ENCODE data around the gene GPHN.

DNA sequence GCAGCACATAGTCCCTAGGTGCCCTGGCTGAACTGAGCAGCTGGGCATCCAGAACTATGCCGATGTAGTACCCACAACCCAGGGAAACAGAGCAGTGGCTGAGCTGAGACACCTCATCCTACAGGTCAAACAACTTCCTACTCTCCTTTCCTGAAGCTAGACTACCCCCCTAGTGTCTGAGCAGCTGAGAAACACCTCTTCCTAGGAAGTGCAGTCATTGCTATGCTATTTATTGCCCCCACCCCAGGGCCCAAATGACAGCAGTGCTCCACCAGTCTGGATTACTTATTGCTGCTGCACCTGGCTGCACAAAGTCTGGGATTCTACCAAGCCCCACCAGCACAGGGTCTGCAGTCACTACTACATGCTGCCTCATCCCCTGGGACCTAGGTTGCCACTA lies 664.6 kb downstream of the GPHN start:
- no peak for TF ChIP-seq POLR2A (IDR thresholded peaks at IDR 0.05)
- TF ChIP-seq, protein P1, sequence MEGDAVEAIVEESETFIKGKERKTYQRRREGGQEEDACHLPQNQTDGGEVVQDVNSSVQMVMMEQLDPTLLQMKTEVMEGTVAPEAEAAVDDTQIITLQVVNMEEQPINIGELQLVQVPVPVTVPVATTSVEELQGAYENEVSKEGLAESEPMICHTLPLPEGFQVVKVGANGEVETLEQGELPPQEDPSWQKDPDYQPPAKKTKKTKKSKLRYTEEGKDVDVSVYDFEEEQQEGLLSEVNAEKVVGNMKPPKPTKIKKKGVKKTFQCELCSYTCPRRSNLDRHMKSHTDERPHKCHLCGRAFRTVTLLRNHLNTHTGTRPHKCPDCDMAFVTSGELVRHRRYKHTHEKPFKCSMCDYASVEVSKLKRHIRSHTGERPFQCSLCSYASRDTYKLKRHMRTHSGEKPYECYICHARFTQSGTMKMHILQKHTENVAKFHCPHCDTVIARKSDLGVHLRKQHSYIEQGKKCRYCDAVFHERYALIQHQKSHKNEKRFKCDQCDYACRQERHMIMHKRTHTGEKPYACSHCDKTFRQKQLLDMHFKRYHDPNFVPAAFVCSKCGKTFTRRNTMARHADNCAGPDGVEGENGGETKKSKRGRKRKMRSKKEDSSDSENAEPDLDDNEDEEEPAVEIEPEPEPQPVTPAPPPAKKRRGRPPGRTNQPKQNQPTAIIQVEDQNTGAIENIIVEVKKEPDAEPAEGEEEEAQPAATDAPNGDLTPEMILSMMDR (IDR thresholded peaks at IDR 0.05) = no peak

All from Peyer's patch (tissue), 4 donors.